K562 (cell line): ENCODE results near the gene COL10A1. TPM values are rescaled to one million over a fixed set of nuclear protein-coding genes. Genes with fewer than 3 reads are reported as not detected.

Source experiments
- L3MBTL2 ChIP-seq: fragments of 450-650 bp; IDR thresholded peaks from 2 replicates; pipeline ENCODE4 v1.6.1; 2016; ENCODE audit warnings: mild to moderate bottlenecking, moderate library complexity
- NRF1 ChIP-seq, 2 experiments: fragments of 450-650 bp; IDR thresholded peaks in 1 of 2; conservative IDR thresholded peaks in 1 of 2; 2 replicates each; pipeline ENCODE4 v1.6.1; 2014; ENCODE audit warnings: mild to moderate bottlenecking in 2 of 2
- RHOXF2B ChIP-seq: fragments of 250-450 bp; sonication (Bioruptor Pico); conservative IDR thresholded peaks from 2 replicates; pipeline ENCODE4 v1.5.1; 2021
- SIX5 ChIP-seq, 2 experiments: IDR thresholded peaks; 2 replicates each; pipeline ENCODE4 v1.6.1; 2011; ENCODE audit warnings: low read length in 2 of 2, borderline replicate concordance in 1 of 2, low read depth in 1 of 2, mild to moderate bottlenecking in 1 of 2, moderate library complexity in 1 of 2; ENCODE audit not compliant: insufficient read depth in 1 of 2
- SMAD4 ChIP-seq: fragments of 250-450 bp; sonication (Bioruptor Pico); conservative IDR thresholded peaks from 2 replicates; pipeline ENCODE4 v1.8.0; 2021; ENCODE audit warnings: inconsistent platforms, mild to moderate bottlenecking, moderate library complexity
- SPI1 ChIP-seq: IDR thresholded peaks from 2 replicates; pipeline ENCODE4 v1.6.1; 2011; ENCODE audit warnings: low read depth, low read length, control low read depth, borderline replicate concordance
- STAG1 ChIP-seq: sonication (generic); formaldehyde crosslinking; IDR thresholded peaks from 2 replicates; pipeline ENCODE4 v1.5.0; 2020; ENCODE audit warnings: missing genetic modification reagents, borderline replicate concordance
- TAF9B ChIP-seq: fragments of 450-650 bp; IDR thresholded peaks from 2 replicates; pipeline ENCODE4 v1.6.1; 2018; ENCODE audit warnings: mild to moderate bottlenecking; ENCODE audit not compliant: partially characterized antibody
- TCF15 ChIP-seq: fragments of 250-450 bp; sonication (Bioruptor Pico); IDR thresholded peaks from 2 replicates; pipeline ENCODE4 v1.8.0; 2022; ENCODE audit warnings: moderate library complexity, mild to moderate bottlenecking, inconsistent platforms
- UBTF ChIP-seq, 2 experiments: IDR thresholded peaks; 2 replicates each; pipeline ENCODE4 v1.6.1; 2012; ENCODE audit warnings: improper control_type of control experiment in 2 of 2, low read depth in 2 of 2, low read length in 2 of 2, borderline replicate concordance in 1 of 2
- ZBTB40 ChIP-seq, 2 experiments: fragments of 450-650 bp in 1 of 2; sonication (generic) in 1 of 2; formaldehyde crosslinking in 1 of 2; IDR thresholded peaks; 2 replicates each; pipeline versions ENCODE4 v1.7.1 to v1.9.0; 2016 to 2022; ENCODE audit warnings: inconsistent platforms in 1 of 2, mild to moderate bottlenecking in 1 of 2, missing genetic modification reagents in 1 of 2
- polyA plus RNA-seq, 8 experiments: library from polyadenylated mRNA; depleted of rRNA in 4 of 8; stranded (reverse) in 5 of 8; unstranded in 3 of 8; fragments of >200 nt; fragmentation: Nextera tagmentation in 2 of 8; fragmentation: Illumina TruSeq in 1 of 8; extraction: Ambion mirVana in 2 of 8; extraction: Trizol in 1 of 8; gene quantifications; 2 replicates each; pipeline versions ENCODE4 v1.2.1 to v1.2.3, GENCODE V29; 2011 to 2014; ENCODE audit warnings: inconsistent platforms in 1 of 8, missing spikeins in 1 of 8
- total RNA-seq, 7 experiments: library from RNA; depleted of rRNA in 6 of 7; stranded (reverse); fragments of >200 nt in 6 of 7; fragmentation: Illumina TruSeq in 2 of 7; extraction: Trizol in 2 of 7; gene quantifications; 2 replicates each; pipeline versions ENCODE4 v1.2.1 to v1.2.3, GENCODE V29; 2011 to 2021; ENCODE audit warnings: low replicate concordance in 1 of 7

Gene COL10A1
- total and polyA plus RNA-seq, 9 of the 15 experiments (the other 6 are each of a cell fraction or from before 2014, with no cell fraction given), result 0.06 to 0.08 TPM; not detected in 7

GRCh38 chr6:116100419-116101301 is 25.3 kb downstream of the COL10A1 start, which contains the start of gene NT5DC1 (continued):
- TF ChIP-seq TCF15 (CRISPR knock-in tag) (no peak), SPI1 (peak; percentile 20; the same call in 1 of the 2 replicates), SIX5 (IDR thresholded peaks at IDR 0.05; ENCODE audit: borderline replicate concordance in 1 of 2, insufficient read depth in 1 of 2, low read depth in 1 of 2, low read length in 2 of 2) (no peak), STAG1 (CRISPR knock-in tag) (no peak), UBTF (IDR thresholded peaks at IDR 0.05; ENCODE audit: borderline replicate concordance in 1 of 2, low read depth in 2 of 2, low read length in 2 of 2) (peak; percentile 80 to 90; a peak in 3 of 4 replicates), TAF9B (peak; percentile 39), NRF1 (conservative IDR thresholded peaks at IDR 0.05 in 1 of 2, IDR thresholded peaks at IDR 0.05 in 1 of 2) (peak; percentile 88 to 90), L3MBTL2 (peak; percentile 80), SMAD4 (CRISPR knock-in tag) (peak; percentile 61; the same call in 1 of the 2 replicates), ZBTB40 (IDR thresholded peaks at IDR 0.05) (peak; percentile 62; the same call in 1 of the 2 replicates), ZBTB40 (CRISPR knock-in tag; IDR thresholded peaks at IDR 0.05) (no peak), RHOXF2B (CRISPR knock-in tag) (0 out of 2 replicates have a peak, but pooled peaks have one; percentile 11)
